Adipocyte (in vitro differentiated cells): ENCODE data around the gene ETS2.

ENCODE experiments used
- DNase-seq: peaks from one replicate; pipeline ENCODE4 v3.0.0-alpha.2; 2015; ENCODE audit warnings: low read depth
- H3K27me3 ChIP-seq: replicated peaks from 2 replicates; pipeline ENCODE4 v1.7.0; 2013; ENCODE audit warnings: mild to moderate bottlenecking, low read length, moderate library complexity; ENCODE audit not compliant: control insufficient read depth, insufficient read depth
- H3K36me3 ChIP-seq: 2 replicates; pipeline ENCODE4 v1.7.0; 2013; ENCODE audit warnings: low read length, mild to moderate bottlenecking, moderate library complexity; ENCODE audit not compliant: control insufficient read depth, insufficient read depth, severe bottlenecking
- H3K4me1 ChIP-seq: 2 replicates; pipeline ENCODE4 v1.7.0; 2013; ENCODE audit warnings: mild to moderate bottlenecking, low read length, moderate library complexity; ENCODE audit not compliant: control insufficient read depth, insufficient read depth
- H3K4me3 ChIP-seq: 2 replicates; pipeline ENCODE4 v1.7.0; 2013; ENCODE audit warnings: mild to moderate bottlenecking, low read length, moderate library complexity
- H3K9ac ChIP-seq: 2 replicates; pipeline ENCODE4 v1.7.0; 2013; ENCODE audit warnings: mild to moderate bottlenecking, low read length, moderate library complexity
- H3K9me3 ChIP-seq: 2 replicates; pipeline ENCODE4 v1.7.0; 2013; ENCODE audit warnings: mild to moderate bottlenecking, low read length, moderate library complexity; ENCODE audit not compliant: control insufficient read depth

ETS2 gene

DNA sequence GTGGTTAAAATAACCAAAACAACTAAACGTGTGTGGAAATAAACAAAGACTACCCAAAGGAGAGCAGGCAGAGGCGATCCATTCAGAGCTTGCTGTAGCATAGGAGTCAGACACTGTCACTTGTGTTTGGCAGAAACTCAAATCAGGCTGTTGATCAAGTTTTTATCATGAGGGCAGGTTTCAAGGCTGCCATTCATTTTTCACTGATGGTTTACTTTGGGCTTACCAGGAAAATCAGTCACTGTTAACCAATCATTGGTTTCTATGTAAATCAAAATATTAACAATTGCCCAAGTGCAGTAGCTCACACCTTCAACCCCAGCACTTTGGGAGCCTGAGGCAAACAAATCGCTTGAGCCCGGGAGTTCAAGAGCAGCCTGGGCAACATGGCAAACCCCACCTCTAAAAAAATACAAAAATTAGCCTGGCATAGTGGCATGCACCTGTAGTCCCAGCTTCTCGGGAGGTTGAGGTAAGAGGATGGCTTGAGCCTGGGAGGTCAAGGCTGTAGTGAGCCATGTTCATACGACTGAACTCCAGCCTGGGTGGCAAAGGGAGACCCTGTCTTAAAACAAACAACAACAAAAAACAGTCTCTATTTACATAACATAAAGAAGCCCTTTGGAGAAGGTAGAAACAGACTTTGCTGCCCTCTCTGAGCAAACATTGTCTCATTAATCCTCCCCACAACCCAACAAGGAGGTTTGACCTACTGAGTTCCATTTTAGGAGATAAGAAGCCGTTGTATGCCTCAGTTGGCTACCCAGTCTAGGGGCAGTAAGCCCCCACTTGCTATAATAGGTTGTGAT is 21.1 kb upstream of the ETS2 start:
- no peaks in the 10 kb centered on the region for H3K27me3 ChIP-seq
- H3K9ac ChIP-seq = no peak overlapping the region
- H3K4me3 ChIP-seq = no peak overlapping the region
- no peak for DNase-seq
- no peaks in the 10 kb centered on the region for H3K4me1 ChIP-seq
- no peaks in the 10 kb centered on the region for H3K36me3 ChIP-seq
- peaks cover 22% of the 10 kb centered on the region for H3K9me3 ChIP-seq

DNA sequence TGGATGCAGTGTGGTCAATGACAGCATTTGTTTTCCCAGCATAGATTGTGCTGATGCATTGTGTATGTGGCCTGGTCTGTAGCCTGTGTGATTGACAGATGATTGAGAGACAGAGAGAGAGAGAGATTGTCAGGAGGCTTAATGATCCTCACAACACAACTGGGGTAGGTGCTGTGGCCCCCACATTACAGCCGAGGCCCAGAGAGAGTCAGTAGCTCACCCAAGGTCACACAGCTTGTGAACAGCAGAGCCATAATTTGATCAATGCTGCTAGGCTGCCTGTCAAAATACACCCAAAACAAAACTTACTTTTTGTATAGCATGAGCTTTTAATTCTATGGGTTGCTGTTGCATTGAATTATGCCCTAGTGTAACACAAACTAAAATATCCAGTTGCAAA is 20.2 kb upstream of the ETS2 start:
- Histone ChIP-seq H3K9me3 (peaks cover 22% of the 10 kb centered on the region), H3K36me3 (no peaks in the 10 kb centered on the region), H3K9ac (no peak overlapping the region), H3K4me1 (no peaks in the 10 kb centered on the region), H3K4me3 (no peak overlapping the region), H3K27me3 (no peaks in the 10 kb centered on the region)
- DNase-seq = no peak

DNA sequence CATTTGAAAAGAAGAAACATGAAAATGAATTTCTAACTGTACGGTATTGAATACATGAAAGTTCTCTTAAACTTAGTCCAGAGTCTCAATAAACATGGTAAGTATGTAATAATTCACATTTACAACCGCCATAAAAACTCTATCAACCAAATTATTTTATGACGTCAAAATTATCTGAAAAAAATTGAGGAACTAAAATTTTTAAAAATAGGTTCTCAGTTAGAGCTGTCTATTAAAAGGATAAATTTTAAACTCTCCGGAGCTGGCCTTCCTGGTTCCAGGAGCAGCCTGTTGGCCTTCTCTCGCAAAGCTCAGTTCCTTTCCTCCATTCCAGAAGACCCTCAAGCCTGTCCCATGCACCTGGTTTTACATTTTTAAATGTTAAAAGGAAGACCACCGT is 18.7 kb upstream of the ETS2 start:
- H3K27me3 ChIP-seq = no peaks in the 10 kb centered on the region
- no peak for DNase-seq
- H3K9me3 ChIP-seq = peaks cover 20% of the 10 kb centered on the region
- no peak overlapping the region for H3K9ac ChIP-seq
- H3K36me3 ChIP-seq = no peaks in the 10 kb centered on the region
- no peaks in the 10 kb centered on the region for H3K4me1 ChIP-seq
- no peak overlapping the region for H3K4me3 ChIP-seq

DNA sequence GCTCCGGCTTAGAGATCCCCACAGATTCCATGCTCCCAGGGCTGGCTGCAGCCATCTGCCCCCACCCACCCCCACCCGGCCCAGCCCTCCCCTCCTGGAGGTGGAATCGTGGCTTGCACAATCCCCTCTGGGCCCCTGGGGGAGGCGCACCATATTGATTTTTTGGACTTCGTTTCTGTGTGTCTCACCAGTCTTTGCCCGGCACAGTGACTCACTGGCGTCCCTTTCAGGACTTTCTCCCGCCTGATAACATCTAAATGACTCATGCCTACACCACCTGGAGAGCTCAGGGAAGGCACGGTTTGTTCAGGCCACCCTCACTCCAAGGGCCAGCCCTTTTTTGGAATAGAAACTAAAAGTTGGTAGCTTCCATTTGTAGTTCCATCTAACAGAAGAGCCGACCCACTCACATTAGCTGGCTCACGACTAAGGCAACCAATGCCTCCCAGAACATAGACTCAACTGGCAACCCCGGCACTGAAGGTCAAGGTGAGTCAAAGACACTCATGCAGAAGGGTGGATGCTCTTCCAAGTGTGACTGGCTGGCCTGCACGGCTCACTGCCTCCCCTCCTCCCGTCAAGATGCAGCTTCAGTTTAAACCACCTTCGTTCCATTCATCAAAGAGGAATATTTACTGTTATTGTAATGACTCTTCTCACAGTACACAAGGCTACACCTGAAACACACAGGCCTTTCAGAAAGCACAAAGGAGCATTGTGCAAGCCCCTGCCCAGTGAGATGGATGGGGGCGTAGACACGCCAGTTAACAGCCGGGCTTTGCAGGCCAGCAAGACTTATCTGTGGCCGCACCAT is 18.1 kb upstream of the ETS2 start:
- Histone ChIP-seq H3K9me3 (peaks cover 14% of the 10 kb centered on the region), H3K4me3 (no peak overlapping the region), H3K9ac (no peak overlapping the region), H3K4me1 (no peaks in the 10 kb centered on the region), H3K36me3 (no peaks in the 10 kb centered on the region), H3K27me3 (no peaks in the 10 kb centered on the region)
- DNase-seq = peak; percentile 54

DNA sequence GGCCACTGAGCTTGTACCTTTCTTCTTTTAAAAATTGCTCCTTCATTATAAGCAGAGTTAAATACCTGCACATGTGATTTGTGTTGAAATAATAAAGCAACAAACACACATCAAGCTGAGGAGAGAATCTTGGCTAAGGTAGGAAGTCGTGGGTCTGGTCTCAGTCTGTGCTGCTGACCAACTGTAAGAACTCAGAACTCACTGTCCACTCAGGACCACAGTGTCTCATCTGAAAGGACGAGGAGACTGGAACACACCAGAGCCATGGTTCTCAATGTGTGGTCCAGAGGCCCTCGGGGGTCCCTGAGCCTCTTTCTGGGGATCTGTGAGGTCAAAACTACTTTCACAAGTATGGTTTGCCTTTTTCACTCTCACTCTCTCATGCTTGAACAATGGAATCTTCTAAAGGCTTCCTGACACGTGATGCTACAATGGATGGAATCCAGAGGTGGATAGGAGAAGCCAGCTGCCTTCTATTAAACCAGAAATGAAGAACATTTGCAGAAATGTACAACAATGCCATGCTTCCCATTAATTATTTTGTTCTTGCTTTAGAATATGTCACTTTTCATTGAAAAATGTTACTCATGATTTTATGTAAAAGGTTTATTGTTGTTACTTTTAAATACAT is 17.3 kb upstream of the ETS2 start:
- peak; percentile 57 for DNase-seq
- Histone ChIP-seq H3K27me3 (no peaks in the 10 kb centered on the region), H3K9me3 (peaks cover 6% of the 10 kb centered on the region), H3K9ac (no peak overlapping the region), H3K36me3 (no peaks in the 10 kb centered on the region), H3K4me1 (no peaks in the 10 kb centered on the region), H3K4me3 (no peak overlapping the region)

DNA sequence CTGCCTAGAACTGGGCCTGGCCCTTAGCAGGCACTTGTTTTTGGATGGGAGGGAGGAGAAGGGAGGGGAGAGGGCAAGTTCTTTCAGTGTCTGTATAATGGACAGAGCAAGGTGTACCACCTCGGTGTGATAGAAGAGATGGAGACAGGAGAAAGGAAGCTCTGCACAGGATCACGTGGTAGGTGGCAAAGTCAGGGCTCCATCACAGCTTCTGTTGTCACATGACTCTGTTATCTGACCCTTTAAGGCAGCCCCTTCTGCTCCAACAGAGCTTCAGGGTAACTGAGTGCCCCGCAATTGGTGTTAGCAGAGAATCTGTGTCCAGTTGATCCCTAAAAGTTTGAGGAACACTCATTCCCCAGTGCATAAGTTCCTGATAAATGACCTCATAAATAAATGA is 16.5 kb upstream of the ETS2 start:
- H3K4me1 ChIP-seq = no peaks in the 10 kb centered on the region
- no peaks in the 10 kb centered on the region for H3K27me3 ChIP-seq
- H3K4me3 ChIP-seq = no peak overlapping the region
- H3K36me3 ChIP-seq = no peaks in the 10 kb centered on the region
- peaks cover 3% of the 10 kb centered on the region for H3K9me3 ChIP-seq
- no peak overlapping the region for H3K9ac ChIP-seq
- DNase-seq = no peak

DNA sequence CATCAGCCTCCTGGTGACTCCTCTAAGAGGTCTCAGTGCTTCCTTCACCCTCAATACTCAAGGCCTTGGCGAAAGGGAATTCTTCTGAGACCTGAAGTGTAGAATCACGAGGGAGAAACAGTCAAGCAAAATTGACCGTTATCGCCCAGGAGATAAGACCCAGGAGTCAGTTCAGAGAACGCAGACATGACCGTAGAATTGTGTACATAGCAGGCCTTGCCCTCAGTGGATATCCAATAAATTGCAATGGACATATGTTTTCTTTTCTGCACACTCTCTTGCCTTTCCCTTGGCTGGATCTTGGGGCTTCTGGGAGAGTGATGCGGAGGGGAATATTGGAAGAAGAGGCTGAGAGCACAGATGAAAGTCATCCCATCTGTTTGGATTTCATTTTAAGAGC is 15.7 kb upstream of the ETS2 start:
- H3K4me1 ChIP-seq = no peaks in the 10 kb centered on the region

DNA sequence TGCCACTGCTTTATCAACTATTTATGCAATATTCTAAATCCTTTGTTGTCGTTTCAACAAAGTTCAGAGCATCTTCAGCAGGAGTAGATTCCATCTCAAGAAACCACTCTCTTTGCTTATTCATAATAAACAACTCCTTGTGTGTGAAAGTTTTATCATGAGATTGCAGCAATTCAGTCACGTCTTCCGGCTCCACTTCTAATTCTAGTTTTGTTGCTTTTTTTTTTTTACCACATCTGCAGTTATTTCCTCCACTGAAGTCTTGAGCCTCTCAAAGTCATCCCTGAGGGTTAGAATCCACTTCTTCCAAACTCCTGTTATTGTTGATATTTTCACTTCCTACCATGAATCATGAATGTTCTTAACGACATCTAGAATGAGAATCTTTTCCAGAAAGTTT is 14.8 kb upstream of the ETS2 start:
- H3K9ac ChIP-seq = no peak overlapping the region
- no peak for DNase-seq
- no peaks in the 10 kb centered on the region for H3K27me3 ChIP-seq
- H3K9me3 ChIP-seq = peaks cover 3% of the 10 kb centered on the region
- H3K36me3 ChIP-seq = no peaks in the 10 kb centered on the region
- H3K4me1 ChIP-seq = no peaks in the 10 kb centered on the region
- no peak overlapping the region for H3K4me3 ChIP-seq

More for the DNA sequence above, 15.7 kb upstream of the ETS2 start:
- Histone ChIP-seq H3K9me3 (peaks cover 3% of the 10 kb centered on the region), H3K9ac (no peak overlapping the region), H3K36me3 (no peaks in the 10 kb centered on the region), H3K4me3 (no peak overlapping the region), H3K27me3 (no peaks in the 10 kb centered on the region)
- no peak for DNase-seq

DNA sequence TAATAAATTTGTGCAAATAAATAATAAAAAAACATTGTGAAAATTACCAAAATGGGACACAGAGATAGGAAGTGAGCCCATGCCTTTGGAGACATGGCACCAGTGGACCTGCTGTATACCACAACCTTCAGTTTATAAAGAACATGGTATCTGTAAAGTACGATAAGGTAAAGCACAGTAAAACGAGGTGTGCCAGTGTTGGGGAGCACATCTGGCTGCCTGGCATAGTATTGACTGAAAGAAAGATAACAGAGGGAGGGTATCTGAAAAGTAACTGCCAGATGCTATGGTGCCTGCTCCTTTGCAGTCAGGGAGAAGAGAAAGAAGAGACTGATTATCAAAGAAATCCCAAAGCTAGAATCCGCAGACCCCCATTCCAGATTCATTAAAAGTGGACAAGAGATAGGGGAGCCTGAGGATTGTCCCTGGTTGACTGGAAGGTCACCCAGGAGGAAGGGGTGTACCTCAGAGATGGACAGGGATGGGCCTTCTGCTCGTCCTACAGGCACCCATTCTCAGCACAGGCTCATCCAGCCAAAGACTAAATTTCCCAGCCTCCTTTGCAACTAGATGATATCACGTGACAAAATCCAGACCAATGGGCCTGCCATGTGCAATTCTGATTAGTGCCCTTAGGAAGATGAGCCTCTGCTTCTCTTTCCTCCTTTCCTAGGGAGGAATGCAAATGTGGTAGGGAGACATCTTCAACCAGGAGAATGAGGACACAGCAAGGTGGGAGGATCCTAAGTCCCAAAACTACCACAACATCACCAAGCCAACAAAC is 12.9 kb upstream of the ETS2 start:
- Histone ChIP-seq H3K27me3 (no peaks in the 10 kb centered on the region), H3K36me3 (no peaks in the 10 kb centered on the region), H3K4me1 (peaks cover 11% of the 10 kb centered on the region), H3K9me3 (peaks cover 3% of the 10 kb centered on the region), H3K9ac (no peak overlapping the region), H3K4me3 (no peak overlapping the region)
- no peak for DNase-seq

DNA sequence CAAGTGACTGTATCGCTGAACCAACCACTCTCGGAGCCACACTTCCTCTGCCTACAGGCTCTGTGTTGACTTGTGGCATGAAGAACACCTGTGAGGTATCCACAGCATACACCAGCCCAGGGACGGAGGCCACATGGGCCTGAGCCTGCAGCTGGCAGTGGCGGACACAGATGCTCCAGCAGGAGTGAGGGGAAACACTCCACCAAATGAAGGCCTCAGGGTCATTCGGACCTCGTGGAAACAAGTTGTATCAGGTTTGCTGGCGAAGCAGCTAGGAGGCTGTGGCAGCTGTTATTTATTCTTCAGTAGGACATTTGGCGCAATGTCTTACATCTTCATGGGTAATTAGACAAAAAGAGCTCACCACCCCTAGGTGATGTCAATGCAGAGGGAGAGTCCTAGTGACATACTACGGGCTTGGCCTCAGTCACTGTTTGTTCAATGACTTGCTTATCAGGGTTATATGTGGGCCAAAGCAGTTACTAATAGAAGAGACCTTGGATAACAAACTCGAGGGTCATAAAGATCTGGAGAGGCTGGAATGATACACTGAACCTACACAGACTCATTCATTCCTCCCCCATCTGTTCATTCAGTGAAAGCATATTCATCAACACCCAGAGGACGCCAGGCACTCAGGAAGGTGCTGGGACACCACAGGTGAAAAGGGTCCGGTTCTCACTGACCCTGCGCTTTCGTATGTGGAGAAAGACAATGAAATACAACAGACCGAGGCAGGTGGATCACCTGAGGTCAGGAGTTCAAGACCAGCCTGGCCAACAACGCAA is 11.6 kb upstream of the ETS2 start:
- no peak for DNase-seq
- Histone ChIP-seq H3K4me3 (no peak overlapping the region), H3K4me1 (peaks cover 11% of the 10 kb centered on the region), H3K9ac (no peak overlapping the region), H3K9me3 (peaks cover 3% of the 10 kb centered on the region), H3K27me3 (no peaks in the 10 kb centered on the region), H3K36me3 (no peaks in the 10 kb centered on the region)
